Activated T-cell treated with anti-CD3 and anti-CD28 coated beads, Interleukin-2, amount 50 U/mL, for 72 hours (primary cell): ENCODE measurements around the gene PGBD4. TPM values are rescaled to one million over a fixed set of nuclear protein-coding genes. Genes with fewer than 3 reads are reported as not detected.

Experiments
- total RNA-seq, 2 donors: library from RNA; stranded (reverse); gene quantifications; one replicate each; pipeline ENCODE4 v1.2.3, GENCODE V29; 2022

The PGBD4 gene
- total RNA-seq, 2 donors from 2014 or later = 3.7 to 5.1 TPM

Other genes starting within 250 kb of the PGBD4 start
- gene CHRM5, start 133.6 kb upstream of the PGBD4 start, total RNA-seq = not detected
- gene AVEN, start 62.9 kb upstream of the PGBD4 start, total RNA-seq = 10 to 100 TPM; 10.3 to 18.6 TPM
- gene EMC7, start 221 bp upstream of the PGBD4 start, total RNA-seq = 10 to 100 TPM; 75.7 to 77.6 TPM
- gene KATNBL1, start 108.0 kb downstream of the PGBD4 start, total RNA-seq = 10 to 100 TPM; 39.2 to 41.3 TPM
- 10 to 100 TPM; 74.6 to 85.0 TPM for gene EMC4, start 122.9 kb downstream of the PGBD4 start, total RNA-seq
- gene SLC12A6, start 235.7 kb downstream of the PGBD4 start, total RNA-seq = 10 to 100 TPM; 25.0 to 31.3 TPM
- 100 to 1,000 TPM; 126 to 158 TPM for gene NOP10, start 241.1 kb downstream of the PGBD4 start, total RNA-seq
- gene NUTM1, start 241.2 kb downstream of the PGBD4 start, total RNA-seq = not detected